Right lobe of liver (tissue), 6 donors: ENCODE measurements around the gene NTN1. TPM values are rescaled to one million over a fixed set of nuclear protein-coding genes. Genes with fewer than 3 reads are reported as not detected.

Experiments
- ATAC-seq, 4 donors: fragments of 200-7000 bp; cut with Tn5 transposase; one replicate each; pipeline ENCODE4 v1.9.1; 2020; ENCODE audit warnings: mild to moderate bottlenecking in 4 of 4, moderate library complexity in 4 of 4
- DNase-seq, 3 donors: peaks; one replicate each; pipeline ENCODE4 v3.0.0-alpha.2; 2020
- H3K27ac ChIP-seq, 3 donors: fragments of 200-600 bp; one replicate each; pipeline ENCODE4 v1.8.0; 2022
- H3K27me3 ChIP-seq, 2 donors: fragments of 200-600 bp; one replicate each; pipeline ENCODE4 v1.8.0; 2022
- H3K36me3 ChIP-seq, 4 donors: fragments of 200-600 bp; sonication (generic) in 1 of 4; one replicate each; pipeline versions ENCODE4 v1.5.1 to v1.8.0; 2017 to 2022; ENCODE audit warnings: control low read depth in 1 of 4
- H3K4me1 ChIP-seq, 4 donors: fragments of 200-600 bp; sonication (generic) in 1 of 4; one replicate each; pipeline versions ENCODE4 v1.5.1 to v1.8.0; 2017 to 2022; ENCODE audit warnings: control low read depth in 1 of 4
- H3K4me3 ChIP-seq, 3 donors: fragments of 200-600 bp; one replicate each; pipeline ENCODE4 v1.8.0; 2022
- H3K9me3 ChIP-seq, 4 donors: fragments of 200-600 bp; sonication (generic) in 1 of 4; one replicate each; pipeline versions ENCODE4 v1.5.1 to v1.8.0; 2017 to 2022; ENCODE audit warnings: control low read depth in 1 of 4
- CTCF ChIP-seq, 4 donors: fragments of 200-600 bp in 3 of 4; fragments of 450-650 bp in 1 of 4; IDR thresholded peaks; one replicate each; pipeline versions ENCODE4 v1.5.1 to v1.8.0; 2016 to 2022; ENCODE audit warnings: antibody characterized with exemption in 4 of 4, mild to moderate bottlenecking in 2 of 4
- POLR2A ChIP-seq: fragments of 450-650 bp; IDR thresholded peaks from one replicate; pipeline ENCODE4 v1.6.1; 2017; ENCODE audit warnings: antibody characterized with exemption, mild to moderate bottlenecking
- WGBS: methylation state at CpG from one replicate; pipeline ENCODE4 v1.1.6; 2018; ENCODE audit warnings: low coverage, low lambda C conversion rate; ENCODE audit not compliant: insufficient coverage; ENCODE audit errors: missing lambda C conversion rate; 5-methylcytosine and 5-hydroxymethylcytosine counted together
- intact Hi-C, 2 donors: fragments of 100-400 bp; cut with DNase I; formaldehyde crosslinking; loops; one replicate each; pipeline versions ENCODE4 v1.11.2 to v1.14.1; 2022
- total RNA-seq, 6 experiments: library from RNA; depleted of rRNA in 2 of 6; stranded (reverse); fragments of >200 nt in 2 of 6; fragmentation: NEBNext Ultra II Directional in 3 of 6; extraction: Animal tissue kit (Norgen Biotek cat#: 25700) in 3 of 6; gene quantifications; one replicate each; pipeline versions ENCODE4 v1.1.0 to v1.2.4, GENCODE V29; 2016 to 2023
- donor health status: DM: no; HTN: yes; CAD: no.
- donor health status: DM: no; HTN: no; CAD: no.
- donor health status: DM: no; HTN: no; CAD: no.
- donor health status: DM: no; HTN: yes; CAD: no.
- donor health status: DM: no; HTN: yes; CAD: no.

Gene NTN1
- total RNA-seq, 6 experiments from 2014 or later, result 3.5 to 12.5 (median 8.5) TPM

DNA sequence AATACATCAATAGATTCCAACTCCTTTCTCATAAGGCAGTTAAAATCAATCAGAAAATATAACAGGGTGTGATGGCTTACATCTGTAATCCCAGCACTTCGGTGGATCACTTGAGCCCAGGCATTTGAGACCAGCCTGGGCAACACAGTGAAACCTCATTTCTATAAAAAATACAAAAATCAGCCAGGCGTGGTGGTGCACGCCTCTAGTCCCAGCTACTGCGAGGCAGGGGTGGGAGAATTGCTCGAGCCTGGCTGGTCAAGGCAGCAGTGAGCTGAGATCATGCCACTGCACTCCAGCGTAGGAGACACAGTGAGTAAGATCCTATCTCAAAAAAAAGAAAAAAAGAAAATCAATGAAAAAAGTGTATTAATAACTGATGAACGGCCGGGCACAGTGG is 258.6 kb downstream of the NTN1 start:
- Histone ChIP-seq H3K27ac (no peak overlapping the region), H3K4me1 (no peaks in the 10 kb centered on the region), H3K36me3 (no peaks in the 10 kb centered on the region), H3K9me3 (no peaks in the 10 kb centered on the region), H3K4me3 (no peak overlapping the region), H3K27me3 (no peaks in the 10 kb centered on the region)
- WGBS, result 95% methylated on average over 5 of the region's 8 CpGs
- intact Hi-C loops, result no loop called here
- TF ChIP-seq CTCF (IDR thresholded peaks at IDR 0.05) (no peak), POLR2A (no peak)
- ATAC-seq (no peak), DNase-seq (no peak)

GRCh38 chr17:9283909-9284308 is 262.6 kb downstream of the NTN1 start:
- ATAC-seq, result no peak
- Histone ChIP-seq H3K4me1 (no peaks in the 10 kb centered on the region), H3K27me3 (no peaks in the 10 kb centered on the region), H3K27ac (no peak overlapping the region), H3K36me3 (no peaks in the 10 kb centered on the region), H3K4me3 (no peak overlapping the region), H3K9me3 (no peaks in the 10 kb centered on the region)
- intact Hi-C loops, result no loop called here
- TF ChIP-seq POLR2A (no peak), CTCF (IDR thresholded peaks at IDR 0.05) (no peak)
- DNase-seq, result no peak
- WGBS, result 81% methylated on average over 2 of the region's 2 CpGs

- TF ChIP-seq POLR2A (no peak), CTCF (IDR thresholded peaks at IDR 0.05) (no peak)
- no peaks in the 10 kb centered on the region for H3K4me1 ChIP-seq
- DNase-seq (no peak), ATAC-seq (no peak)
- H3K27me3 ChIP-seq, result no peaks in the 10 kb centered on the region
- 56% methylated on average over 4 of the region's 4 CpGs for WGBS
- H3K9me3 ChIP-seq, result no peaks in the 10 kb centered on the region
- no peaks in the 10 kb centered on the region for H3K36me3 ChIP-seq
- H3K4me3 ChIP-seq, result no peak overlapping the region
- intact Hi-C loops, result no loop called here
- no peak overlapping the region for H3K27ac ChIP-seq
Observed at GRCh38 chr17:9284884-9285283, 263.6 kb downstream of the NTN1 start.

GRCh38 chr17:9285602-9286427 is 264.5 kb downstream of the NTN1 start:
- H3K4me1 ChIP-seq, result no peaks in the 10 kb centered on the region
- H3K4me3 ChIP-seq, result no peak overlapping the region
- no peak for TF ChIP-seq CTCF (IDR thresholded peaks at IDR 0.05)
- no peak for TF ChIP-seq POLR2A
- ATAC-seq (no peak), DNase-seq (no peak)
- no peaks in the 10 kb centered on the region for H3K36me3 ChIP-seq
- H3K9me3 ChIP-seq, result no peaks in the 10 kb centered on the region
- no peak overlapping the region for H3K27ac ChIP-seq
- 82% methylated on average over 13 of the region's 14 CpGs for WGBS
- H3K27me3 ChIP-seq, result no peaks in the 10 kb centered on the region
- intact Hi-C loops, result no loop called here
